ENCODE data around the gene EDDM3A.
"Not testable (repeated sequence)": the region's sequence is repeated elsewhere in the genome, so short reads cannot be mapped to it uniquely, and the experiment has no call there.

The EDDM3A gene, protein sequence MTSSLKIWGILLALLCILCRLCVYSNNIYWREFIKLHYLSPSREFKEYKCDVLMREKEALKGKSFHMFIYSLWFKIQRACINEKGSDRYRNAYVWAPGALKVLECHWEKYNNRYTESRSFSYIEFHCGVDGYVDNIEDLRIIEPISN

GRCh38 chr14:20745571-20746358, at the start of gene EDDM3A:
Gene EDDM3A (plus strand): TSS chr14:20745887. CDS start chr14:20747581, 1,694 bp downstream.
- DNase-seq (ENCODE audit: low read depth in 3 of 3): no peak

GRCh38 chr14:20696764-20697163, 48.9 kb upstream of the EDDM3A start:
- no peak for DNase-seq (ENCODE audit: low read depth in 3 of 3)

GRCh38 chr14:20697273-20698017, 48.2 kb upstream of the EDDM3A start:
- peak in 1 of 3 experiments; percentile 37 for DNase-seq (ENCODE audit: low read depth in 3 of 3)

GRCh38 chr14:20698018-20698329, 47.7 kb upstream of the EDDM3A start:
- DNase-seq (ENCODE audit: low read depth in 3 of 3): no peak

GRCh38 chr14:20698934-20699333, 46.8 kb upstream of the EDDM3A start:
- no peak for DNase-seq (ENCODE audit: low read depth in 3 of 3)

DNA sequence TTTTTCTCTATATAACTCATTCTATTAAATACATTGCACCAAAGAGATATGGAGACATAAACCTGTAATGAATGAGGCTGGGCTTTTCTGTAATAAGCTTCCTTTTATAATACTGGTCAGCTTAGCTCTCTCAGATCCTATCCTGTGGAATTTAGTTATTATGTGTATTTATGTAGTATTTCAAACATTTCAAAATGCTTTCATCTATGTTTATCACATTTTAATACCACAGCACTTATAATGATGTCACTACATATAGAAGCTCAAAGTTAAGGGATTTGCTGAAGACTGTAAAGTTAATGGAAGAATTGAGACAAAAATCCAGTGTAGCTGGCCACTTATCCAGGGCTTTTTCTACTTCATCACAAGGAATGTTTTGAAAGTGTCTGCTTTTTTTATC, 45.8 kb upstream of the EDDM3A start:
- no peak for DNase-seq (ENCODE audit: low read depth in 3 of 3)

DNA sequence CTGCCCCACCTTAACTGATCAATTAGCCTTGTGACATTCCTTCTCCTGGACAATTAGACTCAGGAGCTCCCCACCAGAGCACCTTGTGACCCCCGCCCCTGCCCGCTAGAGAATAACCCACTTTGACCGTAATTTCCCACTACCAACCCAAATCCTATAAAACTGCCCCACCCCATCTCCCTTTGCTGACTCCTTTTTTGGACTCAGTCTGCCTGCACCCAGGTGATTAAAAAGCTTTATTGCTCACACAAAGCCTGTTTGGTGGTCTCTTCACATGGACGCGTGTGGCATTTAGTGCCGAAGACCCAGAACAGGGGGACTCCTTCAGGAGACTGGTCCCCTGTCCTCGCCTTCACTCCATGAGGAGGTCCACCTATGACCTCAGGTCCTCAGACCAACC, 44.7 kb upstream of the EDDM3A start:
- not testable (repeated sequence) for DNase-seq (ENCODE audit: low read depth in 3 of 3)

DNA sequence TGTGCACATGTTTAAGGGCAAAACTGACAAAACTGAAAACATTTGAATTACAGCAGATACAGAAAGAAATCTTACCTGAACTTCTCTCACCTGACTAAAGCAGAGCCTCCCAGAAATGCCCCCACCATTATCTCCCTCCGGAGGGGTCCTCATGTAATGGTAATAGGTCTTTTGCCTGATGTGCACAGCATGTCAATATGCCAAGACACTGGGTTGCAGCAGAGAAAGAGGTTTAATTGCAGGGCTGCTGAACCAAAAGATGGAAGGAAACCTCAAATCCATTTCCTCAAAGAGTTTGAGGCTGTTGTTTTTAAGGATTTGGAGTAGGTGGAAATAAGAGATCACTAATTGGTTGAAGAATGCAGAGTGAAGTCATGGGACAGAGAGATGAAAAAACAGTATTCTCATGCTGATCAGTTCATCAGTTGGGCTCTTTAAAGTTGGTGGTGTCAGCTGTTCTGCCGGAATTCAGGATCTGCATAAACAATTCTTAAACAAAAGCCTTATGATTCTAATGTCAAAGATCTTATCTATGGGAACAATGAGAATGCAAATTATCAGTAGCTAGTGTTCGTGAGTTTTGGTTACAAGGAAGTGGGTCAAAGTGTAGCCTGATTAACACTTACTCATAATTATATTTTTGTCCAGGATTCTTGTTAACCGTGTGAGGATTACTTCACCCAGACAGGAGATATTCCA, 38.9 kb upstream of the EDDM3A start:
- no peak for DNase-seq (ENCODE audit: low read depth in 3 of 3)

DNA sequence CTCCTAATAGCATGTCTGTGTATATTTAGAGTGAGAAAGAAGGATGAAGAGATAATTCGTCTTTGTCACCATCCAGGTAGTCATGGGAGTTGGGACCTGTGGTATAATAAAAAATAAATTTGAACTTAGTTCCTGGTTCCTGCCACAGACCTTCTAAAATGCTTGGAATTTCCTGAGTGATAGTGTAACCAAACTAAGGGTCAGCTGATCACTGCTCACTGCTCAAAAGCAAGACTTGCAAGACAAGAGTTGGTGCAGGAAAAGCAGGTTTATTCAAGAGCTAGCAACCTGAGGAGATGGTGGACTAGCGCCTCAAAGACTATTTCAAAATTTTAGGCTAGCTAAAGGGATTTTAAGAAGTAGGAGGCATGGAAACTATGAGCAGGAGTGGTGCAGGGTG, 38.1 kb upstream of the EDDM3A start:
- no peak for DNase-seq (ENCODE audit: low read depth in 3 of 3)

DNA sequence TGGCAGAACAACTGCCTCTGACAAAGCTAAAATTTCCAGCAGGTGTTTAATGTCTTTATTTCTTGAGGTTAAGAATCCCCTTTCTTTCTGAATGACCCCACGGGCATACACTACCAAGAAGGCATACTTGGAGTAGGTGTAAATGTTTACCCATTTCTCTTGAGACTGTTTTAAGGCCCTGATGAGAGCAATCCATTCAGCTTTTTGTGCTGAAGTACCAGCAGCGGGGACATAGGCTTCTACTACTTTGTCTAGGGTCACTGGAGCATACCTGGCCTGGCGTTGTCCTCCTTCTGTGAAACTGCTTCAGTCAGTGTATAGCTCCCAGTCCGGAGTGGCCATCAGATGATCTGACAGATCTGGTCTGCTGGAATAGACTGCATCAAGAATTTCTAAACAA, 34.4 kb upstream of the EDDM3A start:
- DNase-seq (ENCODE audit: low read depth in 3 of 3): no peak

DNA sequence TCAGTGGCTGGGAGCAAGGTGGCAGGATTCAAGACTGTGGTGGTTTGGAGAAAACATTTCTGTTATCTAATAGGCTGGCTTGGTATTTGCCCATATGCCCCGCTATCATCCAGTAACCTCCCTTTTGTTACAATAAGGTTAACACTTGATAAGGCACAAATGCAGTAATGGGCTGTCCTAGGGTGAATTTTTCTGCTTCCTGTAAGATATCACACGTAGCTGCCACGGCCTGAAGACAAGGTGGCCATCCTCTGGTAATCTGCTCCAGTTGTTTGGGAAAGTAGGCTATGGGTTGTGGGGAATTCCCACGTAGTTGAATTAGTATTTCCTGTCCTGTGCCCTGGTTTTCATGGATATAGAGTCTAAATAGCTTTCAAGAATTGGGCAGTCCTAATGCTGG, 34.0 kb upstream of the EDDM3A start:
- DNase-seq (ENCODE audit: low read depth in 3 of 3): no peak

DNA sequence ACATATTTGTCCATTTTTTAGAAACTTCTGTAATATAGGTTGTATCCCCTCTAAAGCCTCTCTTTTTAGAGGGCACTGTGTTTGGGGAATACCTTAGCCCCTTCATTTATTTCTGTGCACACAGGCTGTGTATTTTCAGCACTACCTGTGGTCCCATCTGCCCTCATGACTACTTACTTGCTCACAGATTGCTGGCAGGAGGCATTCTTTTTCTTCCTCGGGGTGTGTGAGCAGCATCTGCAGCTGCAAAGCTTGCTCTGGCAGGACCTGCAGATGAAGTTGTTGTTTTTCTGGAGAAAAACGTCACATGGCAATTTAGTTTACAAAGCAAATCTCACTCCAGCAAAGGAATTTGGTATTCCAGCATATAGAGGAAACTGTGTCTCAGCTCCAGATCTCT, 32.8 kb upstream of the EDDM3A start:
- no peak for DNase-seq (ENCODE audit: low read depth in 3 of 3)

DNA sequence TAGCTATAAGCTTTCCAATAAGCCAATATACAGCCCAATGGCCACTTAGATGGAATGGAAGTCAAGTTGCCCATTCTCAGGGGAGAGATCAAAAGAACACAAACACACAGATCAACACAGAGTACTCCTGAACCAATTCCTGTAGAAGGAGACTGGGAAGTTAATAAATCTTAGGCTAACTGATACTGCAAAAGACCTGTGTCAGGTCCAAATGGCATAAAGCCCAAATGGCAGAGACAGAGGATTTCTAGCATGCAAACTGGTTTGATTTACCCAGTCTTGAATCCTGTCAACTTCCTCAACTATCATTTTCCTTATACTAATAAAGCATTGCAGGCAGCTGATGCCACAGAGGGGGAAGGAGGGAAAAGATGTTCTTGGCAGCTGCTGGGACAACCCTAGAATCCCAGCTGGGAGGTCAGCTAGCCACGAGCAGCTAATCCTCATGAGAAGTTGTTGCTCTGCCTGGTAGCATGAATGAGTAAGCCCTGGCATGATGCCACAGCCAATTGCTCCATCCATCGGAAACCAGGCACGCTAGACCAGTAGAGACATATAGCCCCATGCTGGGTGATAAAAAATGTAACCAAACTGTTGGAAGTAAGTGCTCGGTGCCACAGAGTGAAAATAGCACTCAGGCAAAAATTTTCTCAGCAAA, 31.0 kb upstream of the EDDM3A start:
- no peak for DNase-seq (ENCODE audit: low read depth in 3 of 3)

- no peak for DNase-seq (ENCODE audit: low read depth in 3 of 3)
These were observed 25.9 kb upstream of the EDDM3A start for GRCh38 chr14:20719777-20720176.

- no peak for DNase-seq (ENCODE audit: low read depth in 3 of 3)
These were observed 24.9 kb upstream of the EDDM3A start for GRCh38 chr14:20720741-20721140.

DNA sequence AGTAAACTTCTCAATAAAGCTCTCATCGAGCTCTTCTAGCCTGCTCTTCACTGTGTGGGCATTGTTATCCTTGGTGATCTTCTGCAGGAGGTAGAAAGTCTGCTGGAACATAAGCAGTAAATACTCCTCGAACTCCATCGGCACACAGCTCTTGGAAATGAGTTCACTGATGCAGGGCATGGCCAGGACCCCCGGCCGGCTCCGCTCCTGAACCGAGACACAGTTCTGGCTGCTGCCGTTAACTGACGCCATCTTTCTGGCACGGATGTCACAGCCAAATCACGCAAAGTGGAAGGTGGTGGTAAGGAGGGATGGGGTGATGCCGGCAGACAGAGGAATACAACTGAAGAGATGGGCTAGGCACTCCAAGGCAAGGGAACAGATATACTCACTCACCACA, 23.7 kb upstream of the EDDM3A start:
- no peak for DNase-seq (ENCODE audit: low read depth in 3 of 3)

GRCh38 chr14:20723488-20723887, 22.2 kb upstream of the EDDM3A start:
- DNase-seq (ENCODE audit: low read depth in 3 of 3): no peak

GRCh38 chr14:20726121-20726520, 19.6 kb upstream of the EDDM3A start:
- DNase-seq (ENCODE audit: low read depth in 3 of 3): not testable (repeated sequence)

- DNase-seq (ENCODE audit: low read depth in 3 of 3): no peak
These were observed 19.2 kb upstream of the EDDM3A start for GRCh38 chr14:20726531-20726930.

DNA sequence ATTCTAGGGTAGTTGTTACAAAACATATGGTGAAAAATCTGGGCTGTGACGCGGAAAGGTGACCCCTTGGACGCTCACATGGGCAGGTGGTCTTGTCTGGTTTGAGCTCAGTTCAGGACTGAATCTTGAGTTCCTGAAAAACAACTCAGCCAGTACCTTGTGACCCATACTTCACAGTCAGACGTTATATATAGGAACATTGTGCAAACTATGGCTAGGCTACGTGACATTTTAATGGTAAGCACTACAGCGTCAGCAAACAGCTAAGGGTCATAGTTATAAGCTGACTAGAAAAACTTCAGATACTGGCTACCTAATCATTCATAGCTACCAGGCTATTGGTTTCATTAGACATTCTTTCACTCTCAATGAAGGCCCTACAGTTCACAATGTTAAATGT, 14.8 kb upstream of the EDDM3A start:
- DNase-seq (ENCODE audit: low read depth in 3 of 3): no peak

DNA sequence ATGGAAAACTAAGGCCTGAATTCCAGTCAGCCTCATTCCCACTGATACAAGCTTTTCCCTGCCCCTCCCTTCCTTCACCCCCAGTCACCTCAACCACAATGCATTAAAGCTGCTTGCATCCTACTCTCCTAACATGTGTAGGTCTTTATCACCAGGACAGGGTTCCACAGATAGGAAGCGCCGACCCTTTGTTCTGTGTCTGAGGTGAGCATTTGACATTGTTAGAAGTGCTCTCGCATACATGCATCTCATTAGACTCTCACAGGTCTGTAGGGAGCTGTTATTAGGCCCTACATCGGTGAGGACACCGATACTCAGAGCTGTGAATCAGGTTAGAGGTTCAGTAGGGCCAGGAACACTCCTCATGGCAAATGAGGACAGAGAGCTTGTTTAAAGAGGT, 13.2 kb upstream of the EDDM3A start:
- no peak for DNase-seq (ENCODE audit: low read depth in 3 of 3)
